ENCODE measurements around the gene RNF223. TPM values are rescaled to one million over a fixed set of nuclear protein-coding genes. Genes with fewer than 3 reads are reported as not detected.
A peak's percentile ranks its signal among the peaks of the same experiment; 100 is the strongest.

The RNF223 gene
- total RNA-seq, 1 donor from 2014 or later = not detected

- Histone ChIP-seq H3F3A (ENCODE audit: low read depth) (peaks cover 21% of the 10 kb centered on the region), H3K9ac (no peak overlapping the region), H3K4me1 (peaks cover 17% of the 10 kb centered on the region), H3K27ac (no peak overlapping the region), H4K20me1 (ENCODE audit: low read depth) (peaks cover 29% of the 10 kb centered on the region), H3K4me2 (no peak overlapping the region), H3K27me3 (peaks cover 96% of the 10 kb centered on the region), H3K79me2 (ENCODE audit: low read depth) (no peaks in the 10 kb centered on the region), H3K9me3 (ENCODE audit: low read depth) (no peaks in the 10 kb centered on the region), H3K36me3 (no peaks in the 10 kb centered on the region), H2AFZ (replicated peaks) (no peak overlapping the region), H3K4me3 (no peak overlapping the region)
- Mint-ChIP-seq H3K4me1 (peaks cover 23% of the 10 kb centered on the region), H3K4me3 (peak overlapping the region; percentile 53), H3K9me3 (no peaks in the 10 kb centered on the region), H3K27ac (no peak overlapping the region), H3K36me3 (no peaks in the 10 kb centered on the region), H3K27me3 (ENCODE audit: insufficient read depth, low read depth) (peaks cover 25% of the 10 kb centered on the region)
- TF ChIP-seq EZH2 (IDR thresholded peaks at IDR 0.05) (no peak), EZH2phosphoT487 (IDR thresholded peaks at IDR 0.05) (no peak), CTCF (IDR thresholded peaks at IDR 0.05) (no peak)
- DNase-seq (ENCODE audit: low spot score) = peak; percentile 18
These were observed 12.3 kb downstream of the RNF223 start for GRCh38 chr1:1061682-1062345.

- H3K4me1 Mint-ChIP-seq = peaks cover 20% of the 10 kb centered on the region
- peaks cover 3% of the 10 kb centered on the region for H3K36me3 Mint-ChIP-seq
- no peaks in the 10 kb centered on the region for H3K9me3 Mint-ChIP-seq
- H3K36me3 ChIP-seq = no peaks in the 10 kb centered on the region
- peaks cover 26% of the 10 kb centered on the region for H3K27me3 Mint-ChIP-seq (ENCODE audit: insufficient read depth, low read depth)
- no peak for TF ChIP-seq EZH2 (IDR thresholded peaks at IDR 0.05)
- no peak for TF ChIP-seq EZH2phosphoT487 (IDR thresholded peaks at IDR 0.05)
- no peak for TF ChIP-seq CTCF (IDR thresholded peaks at IDR 0.05)
- no peak overlapping the region for H3K9ac ChIP-seq
- H2AFZ ChIP-seq (replicated peaks) = no peak overlapping the region
- no peak overlapping the region for H3K27ac ChIP-seq
- H3F3A ChIP-seq (ENCODE audit: low read depth) = peaks cover 9% of the 10 kb centered on the region
- H3K4me3 ChIP-seq = peak overlapping the region; percentile 58
- DNase-seq (ENCODE audit: low spot score) = no peak
- peaks cover 29% of the 10 kb centered on the region for H4K20me1 ChIP-seq (ENCODE audit: low read depth)
- H3K4me3 Mint-ChIP-seq = peak overlapping the region; percentile 76
- H3K79me2 ChIP-seq (ENCODE audit: low read depth) = no peaks in the 10 kb centered on the region
- peaks cover 84% of the 10 kb centered on the region for H3K27me3 ChIP-seq
- H3K4me2 ChIP-seq = peak overlapping the region; percentile 80
- no peak overlapping the region for H3K27ac Mint-ChIP-seq
- H3K4me1 ChIP-seq = peaks cover 17% of the 10 kb centered on the region
- H3K9me3 ChIP-seq (ENCODE audit: low read depth) = no peaks in the 10 kb centered on the region
These were observed 13.7 kb downstream of the RNF223 start for GRCh38 chr1:1060281-1061000.

GRCh38 chr1:1059494-1060280 is 14.4 kb downstream of the RNF223 start:
- no peaks in the 10 kb centered on the region for H3K9me3 ChIP-seq (ENCODE audit: low read depth)
- H3K4me2 ChIP-seq = peak overlapping the region; percentile 80
- TF ChIP-seq EZH2phosphoT487 (IDR thresholded peaks at IDR 0.05) = no peak
- TF ChIP-seq EZH2 (IDR thresholded peaks at IDR 0.05) = peak; percentile 50
- no peak overlapping the region for H3K9ac ChIP-seq
- H2AFZ ChIP-seq (replicated peaks) = peak overlapping the region; percentile 75
- Mint-ChIP-seq H3K36me3 (peaks cover 3% of the 10 kb centered on the region), H3K9me3 (no peaks in the 10 kb centered on the region), H3K27ac (no peak overlapping the region), H3K4me1 (peaks cover 18% of the 10 kb centered on the region), H3K4me3 (peak overlapping the region; percentile 76), H3K27me3 (ENCODE audit: insufficient read depth, low read depth) (peaks cover 26% of the 10 kb centered on the region)
- H3F3A ChIP-seq (ENCODE audit: low read depth) = peaks cover 7% of the 10 kb centered on the region
- H3K27me3 ChIP-seq = peaks cover 80% of the 10 kb centered on the region
- no peaks in the 10 kb centered on the region for H3K36me3 ChIP-seq
- H3K27ac ChIP-seq = no peak overlapping the region
- peak; percentile 95 for DNase-seq (ENCODE audit: low spot score)
- H3K4me1 ChIP-seq = peaks cover 17% of the 10 kb centered on the region
- peaks cover 29% of the 10 kb centered on the region for H4K20me1 ChIP-seq (ENCODE audit: low read depth)
- H3K4me3 ChIP-seq = peak overlapping the region; percentile 58
- no peaks in the 10 kb centered on the region for H3K79me2 ChIP-seq (ENCODE audit: low read depth)

Data from neural progenitor cell (in vitro differentiated cells).